GM12878 (cell line): ENCODE measurements around the gene C16orf90.

ENCODE experiments used
- BCL11A ChIP-seq: IDR thresholded peaks from 2 replicates; pipeline ENCODE4 v1.6.1; 2011; ENCODE audit warnings: low read depth, low read length
- CBFB ChIP-seq: IDR thresholded peaks from 2 replicates; pipeline ENCODE4 v1.6.1; 2016; ENCODE audit warnings: antibody characterized with exemption, low read depth
- CREM ChIP-seq: IDR thresholded peaks from 2 replicates; pipeline ENCODE4 v1.6.1; 2014; ENCODE audit warnings: antibody characterized with exemption, low read depth
- FOXK2 ChIP-seq: fragments of 450-650 bp; IDR thresholded peaks from 2 replicates; pipeline ENCODE4 v1.6.1; 2017; ENCODE audit warnings: mild to moderate bottlenecking, moderate library complexity
- SUPT20H ChIP-seq: IDR thresholded peaks from 2 replicates; pipeline ENCODE4 v1.6.1; 2011; ENCODE audit warnings: low read depth, mild to moderate bottlenecking, low read length, moderate library complexity, borderline replicate concordance; ENCODE audit not compliant: control insufficient read depth
- SUZ12 ChIP-seq: fragments of 200-600 bp; sonication (generic); IDR thresholded peaks from one replicate; pipeline ENCODE4 v1.6.1; 2018; ENCODE audit warnings: antibody characterized with exemption, mild to moderate bottlenecking; ENCODE audit not compliant: unreplicated experiment
- TAF1 ChIP-seq: IDR thresholded peaks from 2 replicates; pipeline ENCODE4 v1.6.1; 2011; ENCODE audit warnings: mild to moderate bottlenecking, low read depth, low read length, borderline replicate concordance
- TARDBP ChIP-seq: IDR thresholded peaks from 2 replicates; pipeline ENCODE4 v1.6.1; 2016; ENCODE audit warnings: borderline replicate concordance
- YY1 ChIP-seq: IDR thresholded peaks from 2 replicates; pipeline ENCODE4 v1.6.1; 2011; ENCODE audit warnings: low read depth, mild to moderate bottlenecking, low read length
- TF ChIP-seq, protein P1 (sequence below): IDR thresholded peaks from 2 replicates; pipeline ENCODE4 v1.6.1; 2012; ENCODE audit warnings: low read depth, low read length, improper control_type of control experiment

DNA sequence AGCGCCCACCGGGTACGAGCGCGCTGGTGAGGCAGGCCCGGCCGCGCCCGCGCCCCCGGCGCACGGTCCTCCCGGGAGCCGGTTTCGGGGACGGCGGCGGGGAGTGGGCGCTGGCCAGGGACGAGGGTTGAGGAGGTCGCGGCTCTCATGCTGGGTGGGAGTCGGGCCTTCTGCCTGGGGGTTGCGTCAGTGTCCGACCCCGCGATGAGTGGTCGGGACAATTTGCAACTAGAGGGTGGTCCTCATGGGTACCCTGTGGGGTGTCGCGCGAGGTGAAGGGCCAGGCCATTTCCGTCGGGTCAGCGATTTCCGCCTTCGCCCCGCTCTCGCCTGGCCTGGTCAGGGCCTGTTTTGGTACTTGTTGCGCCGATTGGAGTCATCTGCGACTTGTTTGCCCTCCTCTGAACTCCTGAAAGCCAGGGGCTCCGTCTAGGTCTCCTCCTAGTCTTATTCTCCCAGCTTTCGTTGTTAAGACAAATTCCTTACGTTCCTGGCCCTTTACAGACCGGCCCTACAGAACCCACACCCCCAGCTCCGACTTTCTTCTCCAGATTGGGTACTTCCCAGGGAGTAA, 36.9 kb downstream of the C16orf90 start:
- TF ChIP-seq FOXK2 (no peak), SUZ12 (no peak), TARDBP (no peak), CBFB (no peak), BCL11A (no peak), CREM (no peak), SUPT20H (no peak), TAF1 (no peak), YY1 (no peak)
- TF ChIP-seq, protein P1, sequence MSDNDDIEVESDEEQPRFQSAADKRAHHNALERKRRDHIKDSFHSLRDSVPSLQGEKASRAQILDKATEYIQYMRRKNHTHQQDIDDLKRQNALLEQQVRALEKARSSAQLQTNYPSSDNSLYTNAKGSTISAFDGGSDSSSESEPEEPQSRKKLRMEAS: no peak
